Activated naive CD8-positive, alpha-beta T cell treated with anti-CD3 and anti-CD28 coated beads for 36 hours (primary cell): ENCODE measurements around the gene FAM53A. TPM values are rescaled to one million over a fixed set of nuclear protein-coding genes. Genes with fewer than 3 reads are reported as not detected.
A peak's percentile ranks its signal among the peaks of the same experiment; 100 is the strongest.

Experiments
- DNase-seq: peaks from one replicate; pipeline ENCODE4 v3.0.0; 2021
- H3K27ac Mint-ChIP-seq: one replicate; pipeline ENCODE4 v1.8.0; 2022; ENCODE audit warnings: mild to moderate bottlenecking, moderate library complexity, mixed read lengths
- H3K27me3 Mint-ChIP-seq: one replicate; pipeline ENCODE4 v1.8.0; 2022; ENCODE audit warnings: mild to moderate bottlenecking, mixed read lengths
- H3K36me3 Mint-ChIP-seq: one replicate; pipeline ENCODE4 v1.8.0; 2021; ENCODE audit warnings: mild to moderate bottlenecking, mixed read lengths
- H3K4me1 Mint-ChIP-seq: one replicate; pipeline ENCODE4 v1.8.0; 2021; ENCODE audit warnings: mixed read lengths
- H3K4me3 Mint-ChIP-seq: one replicate; pipeline ENCODE4 v1.8.0; 2022; ENCODE audit warnings: mild to moderate bottlenecking, moderate library complexity, mixed read lengths
- H3K9me3 Mint-ChIP-seq: one replicate; pipeline ENCODE4 v1.8.0; 2022; ENCODE audit warnings: mixed read lengths
- total RNA-seq, 2 experiments: library from RNA; stranded (reverse); gene quantifications; one replicate each; pipeline ENCODE4 v1.2.3, GENCODE V29; 2021

The FAM53A gene
- total RNA-seq: 1 to 10 TPM in 1 of 2 experiments, under 1 TPM in 1; 0.82 to 1.3 TPM

GRCh38 chr4:1683736-1684505 lies at the start of gene FAM53A:
Gene FAM53A (minus strand): TSS chr4:1684313. CDS start chr4:1668741, 15,572 bp downstream.
- peaks cover 10% of the 10 kb centered on the region for H3K4me1 Mint-ChIP-seq

DNA sequence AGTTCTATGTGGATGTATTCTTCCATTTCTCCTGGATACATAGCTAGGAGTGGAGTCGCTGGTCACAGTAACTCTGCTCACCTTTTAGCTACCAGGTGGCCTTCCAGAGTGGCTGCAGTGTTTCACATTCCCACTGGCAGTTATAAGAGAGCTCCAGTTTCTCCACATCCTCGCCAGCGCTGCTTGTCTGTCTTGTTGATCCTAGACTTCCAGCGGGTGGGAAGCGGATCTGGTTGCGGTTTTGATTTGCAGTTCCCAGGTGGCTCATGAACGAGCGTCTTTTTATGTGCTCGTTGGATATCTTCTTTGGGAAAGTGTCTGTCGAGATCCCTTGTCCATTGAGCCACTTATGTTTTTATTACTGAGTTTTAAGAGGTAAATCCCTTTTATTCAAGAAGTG lies 48.8 kb upstream of the FAM53A start:
- Mint-ChIP-seq H3K27ac (no peak overlapping the region), H3K9me3 (peaks cover 1% of the 10 kb centered on the region), H3K27me3 (no peaks in the 10 kb centered on the region), H3K36me3 (peaks cover 61% of the 10 kb centered on the region), H3K4me3 (no peak overlapping the region), H3K4me1 (peaks cover 17% of the 10 kb centered on the region)
- DNase-seq: no peak

More at GRCh38 chr4:1683736-1684505, at the start of gene FAM53A:
- no peaks in the 10 kb centered on the region for H3K36me3 Mint-ChIP-seq
- H3K4me3 Mint-ChIP-seq: peak within 1 kb of the TSS; percentile 77
- peaks cover 3% of the 10 kb centered on the region for H3K9me3 Mint-ChIP-seq
- no peaks in the 10 kb centered on the region for H3K27me3 Mint-ChIP-seq
- H3K27ac Mint-ChIP-seq: peak within 1 kb of the TSS; percentile 75
- peak; percentile 96 for DNase-seq

DNA sequence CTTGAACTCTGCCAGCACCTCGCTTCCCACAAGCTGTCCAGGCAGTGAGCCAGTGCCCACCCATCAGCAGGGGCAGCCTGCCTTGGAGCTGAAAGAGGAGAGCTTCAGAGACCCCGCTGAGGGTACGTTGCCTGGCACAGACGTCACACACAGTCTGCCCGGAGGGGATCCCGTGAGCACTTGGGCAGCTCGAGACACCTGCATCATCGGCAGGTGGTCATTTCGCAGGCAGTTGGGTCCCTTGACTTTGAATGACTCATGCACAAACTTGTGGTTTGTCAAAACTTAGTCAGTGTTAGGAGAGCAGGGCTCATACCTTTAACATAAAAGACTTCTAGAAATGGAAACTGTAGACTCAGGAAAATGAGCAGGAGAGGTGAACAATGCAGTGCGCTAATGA lies 47.1 kb upstream of the FAM53A start:
- DNase-seq: no peak
- Mint-ChIP-seq H3K27ac (peak overlapping the region; percentile 48), H3K4me1 (peaks cover 24% of the 10 kb centered on the region), H3K4me3 (no peak overlapping the region), H3K9me3 (no peaks in the 10 kb centered on the region), H3K27me3 (no peaks in the 10 kb centered on the region), H3K36me3 (peaks cover 58% of the 10 kb centered on the region)

GRCh38 chr4:1730532-1731135 lies 46.5 kb upstream of the FAM53A start:
- Mint-ChIP-seq H3K36me3 (peaks cover 56% of the 10 kb centered on the region), H3K4me1 (peaks cover 24% of the 10 kb centered on the region), H3K27ac (no peak overlapping the region), H3K27me3 (no peaks in the 10 kb centered on the region), H3K4me3 (no peak overlapping the region), H3K9me3 (no peaks in the 10 kb centered on the region)
- DNase-seq: no peak

DNA sequence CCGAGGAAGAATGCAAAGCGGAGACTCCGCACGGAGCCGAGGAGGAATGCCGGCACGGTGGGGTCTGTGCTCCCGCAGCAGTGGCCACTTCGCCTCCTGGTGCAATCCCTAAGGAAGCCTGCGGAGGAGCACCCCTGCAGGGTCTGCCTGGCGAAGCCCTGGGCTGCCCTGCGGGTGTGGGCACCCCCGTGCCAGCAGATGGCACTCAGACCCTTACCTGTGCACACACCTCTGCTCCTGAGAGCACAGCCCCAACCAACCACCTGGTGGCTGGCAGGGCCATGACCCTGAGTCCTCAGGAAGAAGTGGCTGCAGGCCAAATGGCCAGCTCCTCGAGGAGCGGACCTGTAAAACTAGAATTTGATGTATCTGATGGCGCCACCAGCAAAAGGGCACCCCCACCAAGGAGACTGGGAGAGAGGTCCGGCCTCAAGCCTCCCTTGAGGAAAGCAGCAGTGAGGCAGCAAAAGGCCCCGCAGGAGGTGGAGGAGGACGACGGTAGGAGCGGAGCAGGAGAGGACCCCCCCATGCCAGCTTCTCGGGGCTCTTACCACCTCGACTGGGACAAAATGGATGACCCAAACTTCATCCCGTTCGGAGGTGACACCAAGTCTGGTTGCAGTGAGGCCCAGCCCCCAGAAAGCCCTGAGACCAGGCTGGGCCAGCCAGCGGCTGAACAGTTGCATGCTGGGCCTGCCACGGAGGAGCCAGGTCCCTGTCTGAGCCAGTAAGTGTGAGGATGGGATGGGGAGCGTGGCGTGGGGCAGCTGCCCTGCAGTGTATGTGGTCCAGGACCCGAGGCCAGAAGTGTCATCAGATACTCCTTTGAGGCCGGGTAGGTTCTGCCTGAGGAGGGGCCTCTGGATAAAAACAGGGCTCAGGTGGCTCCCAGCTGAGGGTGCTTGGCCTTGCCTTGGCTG lies 44.2 kb upstream of the FAM53A start:
- peaks cover 65% of the 10 kb centered on the region for H3K36me3 Mint-ChIP-seq
- DNase-seq: no peak
- H3K9me3 Mint-ChIP-seq: no peaks in the 10 kb centered on the region
- H3K4me3 Mint-ChIP-seq: no peak overlapping the region
- H3K27ac Mint-ChIP-seq: peak overlapping the region; percentile 34
- H3K4me1 Mint-ChIP-seq: peaks cover 40% of the 10 kb centered on the region
- no peaks in the 10 kb centered on the region for H3K27me3 Mint-ChIP-seq

DNA sequence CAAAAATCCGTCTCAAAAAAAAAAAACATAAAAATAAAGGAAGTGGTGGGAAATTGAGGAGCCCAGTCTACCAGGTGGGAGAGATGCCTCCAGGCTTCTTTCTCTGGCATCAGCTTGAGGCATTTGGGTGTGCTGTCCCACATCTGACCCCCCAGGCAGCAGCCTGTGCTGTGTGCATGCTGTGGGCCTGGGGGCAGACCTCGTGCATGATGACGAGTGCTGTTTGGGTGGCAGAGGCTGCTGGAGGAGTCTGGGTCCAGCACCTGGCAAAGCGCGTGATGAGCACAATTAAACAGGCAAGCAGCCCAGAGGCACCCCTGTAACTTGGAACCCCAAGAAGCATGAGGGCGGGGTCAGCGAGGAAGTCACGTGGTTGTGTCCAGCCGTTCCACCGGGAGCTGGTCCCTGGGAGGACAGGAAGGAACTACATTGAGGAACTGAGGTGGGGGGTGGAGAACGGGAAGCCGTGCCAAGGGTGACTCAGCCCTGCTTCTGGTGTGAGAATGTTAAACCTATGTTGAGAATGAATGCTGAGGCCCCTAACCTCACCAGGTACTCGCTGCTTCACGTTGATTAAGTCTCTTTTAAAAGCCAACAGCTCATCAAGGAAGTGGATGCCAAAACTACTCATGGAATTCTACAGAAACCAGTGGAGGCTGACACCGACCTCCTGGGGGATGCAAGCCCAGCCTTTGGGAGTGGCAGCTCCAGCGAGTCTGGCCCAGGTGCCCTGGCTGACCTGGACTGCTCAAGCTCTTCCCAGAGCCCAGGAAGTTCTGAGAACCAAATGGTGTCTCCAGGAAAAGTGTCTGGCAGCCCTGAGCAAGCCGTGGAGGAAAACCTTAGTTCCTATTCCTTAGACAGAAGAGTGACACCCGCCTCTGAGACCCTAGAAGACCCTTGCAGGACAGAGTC lies 43.3 kb upstream of the FAM53A start:
- H3K9me3 Mint-ChIP-seq: no peaks in the 10 kb centered on the region
- H3K4me1 Mint-ChIP-seq: peaks cover 46% of the 10 kb centered on the region
- H3K27ac Mint-ChIP-seq: peak overlapping the region; percentile 38
- no peaks in the 10 kb centered on the region for H3K27me3 Mint-ChIP-seq
- no peak for DNase-seq
- H3K4me3 Mint-ChIP-seq: no peak overlapping the region
- peaks cover 67% of the 10 kb centered on the region for H3K36me3 Mint-ChIP-seq

GRCh38 chr4:1726146-1726934 lies 42.2 kb upstream of the FAM53A start:
- DNase-seq: peak; percentile 77
- Mint-ChIP-seq H3K4me1 (peaks cover 44% of the 10 kb centered on the region), H3K36me3 (peaks cover 66% of the 10 kb centered on the region), H3K27ac (no peak overlapping the region), H3K9me3 (no peaks in the 10 kb centered on the region), H3K4me3 (peak overlapping the region; percentile 27), H3K27me3 (no peaks in the 10 kb centered on the region)

- no peak overlapping the region for H3K4me3 Mint-ChIP-seq
- H3K27me3 Mint-ChIP-seq: no peaks in the 10 kb centered on the region
- peaks cover 41% of the 10 kb centered on the region for H3K4me1 Mint-ChIP-seq
- peak overlapping the region; percentile 9 for H3K27ac Mint-ChIP-seq
- no peaks in the 10 kb centered on the region for H3K9me3 Mint-ChIP-seq
- peaks cover 64% of the 10 kb centered on the region for H3K36me3 Mint-ChIP-seq
- DNase-seq: no peak
Measured at GRCh38 chr4:1725521-1725920, 41.4 kb upstream of the FAM53A start.

- H3K4me3 Mint-ChIP-seq: peak overlapping the region; percentile 98
- H3K9me3 Mint-ChIP-seq: no peaks in the 10 kb centered on the region
- peak overlapping the region; percentile 97 for H3K27ac Mint-ChIP-seq
- peak; percentile 73 for DNase-seq
- H3K27me3 Mint-ChIP-seq: no peaks in the 10 kb centered on the region
- peaks cover 39% of the 10 kb centered on the region for H3K4me1 Mint-ChIP-seq
- H3K36me3 Mint-ChIP-seq: peaks cover 61% of the 10 kb centered on the region
Measured at GRCh38 chr4:1723131-1723801, 39.2 kb upstream of the FAM53A start.

DNA sequence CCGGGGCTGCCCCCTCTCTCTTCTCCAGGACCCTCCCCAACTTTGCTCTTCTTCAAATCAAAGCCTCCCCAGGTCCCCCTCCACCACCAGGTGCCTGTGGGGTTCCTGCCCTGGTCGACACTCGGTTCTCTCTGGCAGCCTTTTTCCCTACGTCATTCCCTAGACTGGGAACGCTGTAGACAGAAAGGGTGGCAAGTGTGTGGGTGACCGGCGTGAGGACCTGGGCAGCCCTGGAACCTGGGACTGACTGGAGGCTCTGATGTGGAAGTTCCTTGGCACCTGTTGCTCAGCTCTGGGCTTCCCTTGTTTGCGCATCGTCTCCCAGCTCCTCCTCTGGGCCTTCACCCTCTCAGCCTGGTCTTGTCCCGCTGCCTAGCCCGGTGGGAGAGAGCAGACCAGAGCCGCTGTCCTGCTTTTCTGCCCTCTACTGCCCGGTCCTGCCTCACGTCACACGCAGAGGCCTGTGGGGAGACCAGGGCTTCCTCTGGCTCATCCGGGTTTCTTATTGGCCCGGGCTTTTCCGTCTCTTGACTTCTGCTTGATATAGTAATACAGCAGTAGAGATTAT lies 38.5 kb upstream of the FAM53A start:
- no peaks in the 10 kb centered on the region for H3K27me3 Mint-ChIP-seq
- peaks cover 56% of the 10 kb centered on the region for H3K36me3 Mint-ChIP-seq
- H3K27ac Mint-ChIP-seq: peak overlapping the region; percentile 97
- H3K4me3 Mint-ChIP-seq: peak overlapping the region; percentile 98
- peaks cover 37% of the 10 kb centered on the region for H3K4me1 Mint-ChIP-seq
- no peaks in the 10 kb centered on the region for H3K9me3 Mint-ChIP-seq
- no peak for DNase-seq

- Mint-ChIP-seq H3K4me3 (peak overlapping the region; percentile 98), H3K36me3 (peaks cover 50% of the 10 kb centered on the region), H3K9me3 (no peaks in the 10 kb centered on the region), H3K27ac (peak overlapping the region; percentile 97), H3K27me3 (no peaks in the 10 kb centered on the region), H3K4me1 (peaks cover 39% of the 10 kb centered on the region)
- DNase-seq: peak; percentile 36
Measured at GRCh38 chr4:1721666-1722550, 37.8 kb upstream of the FAM53A start.

DNA sequence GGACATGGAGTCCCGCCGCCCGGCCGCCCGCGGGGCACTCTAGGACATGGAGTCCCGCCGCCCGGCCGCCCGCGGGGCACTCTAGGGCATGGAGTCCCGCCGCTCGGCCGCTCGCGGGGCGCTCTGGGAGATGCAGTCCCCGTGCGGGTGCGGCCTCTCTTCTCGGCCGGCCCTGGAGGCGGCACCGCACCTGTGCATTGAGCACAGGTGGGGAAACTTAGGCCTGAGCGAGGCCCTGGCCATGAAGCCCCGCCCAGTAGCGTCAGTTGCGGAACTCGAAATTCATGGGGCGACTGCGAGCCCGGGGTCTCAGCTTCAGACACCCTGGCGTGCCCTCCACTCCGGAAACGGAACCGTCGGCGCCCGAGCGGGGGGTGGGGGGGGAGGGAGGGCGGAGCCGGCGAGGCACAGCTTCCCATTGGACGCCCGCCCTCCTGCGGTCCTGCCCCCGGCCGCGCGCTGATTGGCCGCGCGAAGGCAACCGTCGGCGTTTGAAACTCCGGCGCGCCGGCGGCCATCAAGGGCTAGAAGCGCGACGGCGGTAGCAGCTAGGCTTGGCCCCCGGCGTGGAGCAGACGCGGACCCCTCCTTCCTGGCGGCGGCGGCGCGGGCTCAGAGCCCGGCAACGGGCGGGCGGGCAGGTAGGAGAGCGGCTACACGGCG lies 37.0 kb upstream of the FAM53A start, which contains the start of the genes TACC3 and TMEM129:
TACC3 (plus strand) TSS at position 519 of the 663 bp plus-strand sequence. CDS start 1,901 bp downstream, outside the sequence.
TMEM129 (minus strand) TSS at position 321 of the 663 bp plus-strand sequence. CDS start 486 bp downstream, outside the sequence.
- peak within 1 kb of the TSS; percentile 97 for H3K27ac Mint-ChIP-seq
- DNase-seq: peak; percentile 94
- peaks cover 33% of the 10 kb centered on the region for H3K4me1 Mint-ChIP-seq
- peaks cover 43% of the 10 kb centered on the region for H3K36me3 Mint-ChIP-seq
- H3K9me3 Mint-ChIP-seq: no peaks in the 10 kb centered on the region
- no peaks in the 10 kb centered on the region for H3K27me3 Mint-ChIP-seq
- H3K4me3 Mint-ChIP-seq: peak within 1 kb of the TSS; percentile 98
